ENCODE measurements around the gene PRDX2. TPM values are rescaled to one million over a fixed set of nuclear protein-coding genes. Genes with fewer than 3 reads are reported as not detected.

PRDX2 gene
- total RNA-seq, 1 experiment from 2014 or later = 101 TPM

DNA sequence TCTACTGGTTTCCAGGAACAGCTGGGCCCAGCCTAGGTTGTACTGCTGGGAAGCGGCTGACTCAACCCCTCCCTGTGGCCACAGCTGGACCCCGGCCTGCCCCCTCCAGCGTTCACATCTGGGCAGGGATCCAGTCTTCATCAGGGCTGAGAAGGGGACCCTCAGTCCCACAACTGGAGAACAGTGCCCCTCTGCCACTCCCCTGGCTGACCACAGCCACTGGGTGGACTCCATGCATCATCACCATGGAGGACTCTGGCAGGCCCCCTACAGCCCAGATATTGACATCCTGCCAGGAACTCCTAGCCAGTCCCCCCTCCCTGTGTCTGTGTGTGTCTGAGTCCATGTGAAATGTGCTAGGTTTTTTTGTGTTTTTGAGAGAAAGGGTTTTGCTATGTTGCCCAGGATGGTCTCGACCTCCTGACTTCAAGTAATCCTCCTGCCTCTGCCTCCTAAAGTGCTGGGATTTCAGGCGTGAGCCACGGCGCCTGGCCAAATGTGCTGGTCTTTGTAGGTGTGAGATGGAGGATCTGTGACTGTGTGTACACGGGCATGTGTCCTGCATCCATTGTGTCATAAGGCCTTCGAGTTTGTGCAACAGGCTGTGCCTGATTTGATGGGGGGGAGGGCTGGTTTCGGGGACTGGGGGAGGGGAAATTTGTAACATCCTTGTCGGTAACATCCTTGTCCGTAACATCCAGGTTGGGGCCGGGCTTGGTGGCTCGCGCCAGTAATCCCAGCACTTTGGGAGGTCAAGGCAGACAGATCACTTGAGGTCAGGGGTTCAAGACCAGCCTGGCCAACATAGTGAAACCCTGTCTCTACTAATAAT is 22.2 kb downstream of the PRDX2 start:
- DNase-seq (ENCODE audit: low read depth) = peak; percentile 79

- DNase-seq (ENCODE audit: low read depth) = no peak
Measured at GRCh38 chr19:12778905-12779161, 22.8 kb downstream of the PRDX2 start.

DNA sequence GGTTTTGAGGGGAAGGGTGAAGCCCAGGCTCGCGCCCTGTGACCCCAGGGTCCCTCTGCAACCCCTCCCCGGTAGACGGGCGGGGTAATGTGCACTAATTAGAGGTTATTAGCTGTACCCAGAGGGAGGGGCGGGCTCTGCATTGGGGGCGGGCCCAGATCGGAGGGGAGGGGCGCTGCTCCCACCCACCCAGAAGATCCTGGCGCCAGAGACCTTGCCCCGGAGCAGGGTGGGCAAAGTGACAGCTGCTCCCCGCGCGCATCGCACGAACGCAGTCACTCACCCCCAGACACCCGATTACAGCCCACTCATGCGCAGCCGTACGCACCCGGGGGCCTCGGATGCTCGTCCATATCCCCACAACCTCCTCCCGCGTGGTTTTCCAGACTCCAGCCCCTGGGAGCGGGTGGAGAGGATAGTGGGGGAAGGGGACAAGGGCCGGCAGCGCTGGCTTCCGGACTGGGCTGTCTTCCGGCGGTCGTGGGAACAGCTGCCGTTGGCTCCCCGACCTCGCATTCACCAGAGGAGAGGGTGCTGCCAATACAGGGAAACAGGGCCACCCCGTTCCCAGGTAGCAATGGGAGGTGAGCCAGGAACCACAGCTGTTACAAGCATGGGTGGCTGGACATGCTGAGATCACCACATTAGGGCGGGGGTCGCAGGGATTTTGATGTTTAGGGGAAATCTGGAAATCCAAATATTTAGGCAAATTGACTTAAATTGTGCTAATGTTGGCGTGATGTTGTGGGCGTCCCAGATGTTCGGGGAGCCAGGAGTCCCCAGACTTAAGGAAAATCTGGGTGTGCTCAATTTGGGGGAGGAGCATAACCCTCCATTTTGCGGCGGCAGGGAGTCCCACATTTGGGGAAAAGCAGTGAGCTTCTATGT is 23.3 kb downstream of the PRDX2 start:
- DNase-seq (ENCODE audit: low read depth) = peak; percentile 84

DNA sequence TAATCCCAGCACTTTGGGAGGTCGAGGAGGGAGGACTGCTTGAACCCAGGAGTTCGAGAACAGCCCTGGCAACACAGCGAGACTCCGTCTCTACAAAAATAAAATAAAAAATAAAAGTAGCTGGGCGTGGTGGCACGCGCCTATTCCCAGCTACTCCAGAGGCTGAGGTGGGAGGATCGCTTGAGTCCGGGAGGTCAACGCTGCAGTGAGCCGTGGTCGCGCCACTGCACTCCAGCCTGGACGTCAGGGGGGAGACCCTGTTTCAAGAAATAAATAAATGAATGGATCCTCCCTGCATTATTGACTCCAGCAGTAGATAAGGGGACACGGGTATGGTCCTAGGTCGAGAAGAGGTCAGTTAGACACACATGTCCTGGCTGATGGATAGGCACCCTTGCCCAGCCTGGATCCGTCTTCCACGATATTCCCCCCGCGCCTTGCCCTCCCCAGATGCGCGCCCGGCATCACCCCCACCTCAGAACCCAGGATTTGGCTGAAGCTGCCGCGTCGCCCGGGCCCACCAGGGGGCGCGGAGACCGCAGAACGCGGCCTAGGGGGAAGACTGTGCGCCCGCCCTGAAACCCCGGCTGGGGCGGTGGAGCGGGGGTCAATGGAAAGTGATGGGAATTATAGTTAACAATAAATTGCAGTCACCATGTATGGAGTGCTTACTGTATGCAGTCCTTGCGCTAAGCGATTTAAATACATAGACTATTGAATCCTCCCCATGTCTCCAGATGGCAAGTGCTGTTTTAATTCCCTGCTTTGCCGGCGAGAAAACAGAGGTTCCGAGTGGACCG is 24.2 kb downstream of the PRDX2 start:
- DNase-seq (ENCODE audit: low read depth) = peak; percentile 73

GRCh38 chr19:12774588-12775555 is 26.7 kb downstream of the PRDX2 start, which contains the start of gene HOOK2:
Gene HOOK2, minus strand, starts transcription at chr19:12775552. Its CDS starts 103 bp downstream, at chr19:12775449.
- DNase-seq (ENCODE audit: low read depth) = no peak

DNA sequence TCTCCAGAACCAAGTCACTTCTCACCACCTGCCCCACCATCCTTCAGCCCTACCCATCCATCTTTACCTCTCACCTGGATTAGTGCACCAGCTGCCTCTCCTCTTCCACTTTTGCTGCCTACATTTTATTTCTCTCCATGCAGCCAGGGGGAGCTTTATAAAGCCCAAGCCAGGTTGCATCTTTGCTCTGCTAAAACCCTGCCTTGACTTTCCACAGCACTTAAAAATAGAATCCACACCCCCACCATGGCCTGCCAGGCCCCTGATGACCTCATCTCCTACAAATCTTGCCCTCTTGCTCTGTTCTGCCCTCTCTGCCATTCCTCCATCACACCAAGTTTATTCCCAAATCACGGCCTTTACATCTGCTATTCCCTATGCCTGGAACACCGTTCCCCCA is 28.0 kb downstream of the PRDX2 start:
- peak; percentile 75 for DNase-seq (ENCODE audit: low read depth)

DNA sequence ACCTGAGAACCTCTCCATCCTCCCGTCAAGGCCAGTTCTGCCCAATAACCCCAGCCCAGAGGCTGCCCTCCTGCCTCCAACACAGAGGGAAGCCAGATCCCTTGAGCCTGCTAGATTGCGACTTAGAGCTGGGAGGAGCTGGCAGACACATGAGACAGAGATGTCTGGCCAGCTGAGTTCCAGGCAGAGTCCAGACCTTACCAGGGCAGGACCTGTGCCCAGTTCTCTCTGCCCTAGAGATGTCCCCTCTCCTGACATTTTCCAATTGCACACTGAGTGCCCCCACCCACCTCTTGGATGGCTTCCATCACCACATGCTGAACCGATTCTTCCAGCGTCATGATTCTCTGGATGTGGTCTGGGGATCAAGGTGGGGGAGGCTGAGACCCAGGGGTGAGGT is 29.3 kb downstream of the PRDX2 start:
- DNase-seq (ENCODE audit: low read depth) = no peak

DNA sequence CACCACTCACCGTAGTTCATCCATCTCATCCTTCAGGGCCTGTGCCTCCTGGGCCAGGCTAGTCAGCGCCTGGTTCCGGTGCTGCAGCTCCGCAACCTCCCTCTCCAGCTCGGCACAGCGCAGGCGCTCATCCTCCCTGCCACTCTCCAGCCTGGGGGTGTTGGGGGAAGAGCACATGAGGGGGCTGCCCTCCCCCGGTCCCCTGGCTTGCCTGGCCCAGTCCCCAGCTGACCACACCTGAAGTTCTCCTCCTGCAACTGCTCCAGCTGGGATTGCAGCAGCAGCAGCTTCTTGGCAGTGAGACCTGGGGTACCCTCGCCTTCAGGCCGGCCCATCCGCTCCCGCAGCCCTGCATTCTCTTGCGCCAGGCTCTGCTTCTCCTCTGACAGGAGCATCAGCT is 30.7 kb downstream of the PRDX2 start:
- no peak for DNase-seq (ENCODE audit: low read depth)

- DNase-seq (ENCODE audit: low read depth) = no peak
Measured at GRCh38 chr19:12769689-12770088, 31.9 kb downstream of the PRDX2 start.

- DNase-seq (ENCODE audit: low read depth) = no peak
Measured at GRCh38 chr19:12767666-12768065, 33.9 kb downstream of the PRDX2 start.

DNA sequence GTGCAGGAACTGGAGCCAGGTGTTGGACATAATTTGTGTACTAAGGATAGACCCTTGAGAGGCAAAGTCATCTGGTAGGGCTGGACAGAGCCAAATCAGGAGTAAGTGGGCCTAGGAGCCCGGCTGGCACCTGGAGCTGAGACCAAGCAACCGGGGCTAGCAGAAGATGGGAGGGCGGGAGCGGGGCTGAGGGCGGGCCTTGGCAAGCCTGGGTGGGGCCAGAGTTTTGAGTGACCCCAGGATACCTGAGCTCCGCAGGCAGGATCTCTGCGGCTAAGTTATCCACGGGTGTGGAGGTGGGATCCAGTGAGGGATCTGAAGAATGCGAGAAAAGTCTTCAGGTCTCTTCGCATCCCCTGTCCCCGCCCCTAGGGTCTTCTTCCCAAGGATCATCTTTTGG is 34.5 kb downstream of the PRDX2 start:
- no peak for DNase-seq (ENCODE audit: low read depth)

DNA sequence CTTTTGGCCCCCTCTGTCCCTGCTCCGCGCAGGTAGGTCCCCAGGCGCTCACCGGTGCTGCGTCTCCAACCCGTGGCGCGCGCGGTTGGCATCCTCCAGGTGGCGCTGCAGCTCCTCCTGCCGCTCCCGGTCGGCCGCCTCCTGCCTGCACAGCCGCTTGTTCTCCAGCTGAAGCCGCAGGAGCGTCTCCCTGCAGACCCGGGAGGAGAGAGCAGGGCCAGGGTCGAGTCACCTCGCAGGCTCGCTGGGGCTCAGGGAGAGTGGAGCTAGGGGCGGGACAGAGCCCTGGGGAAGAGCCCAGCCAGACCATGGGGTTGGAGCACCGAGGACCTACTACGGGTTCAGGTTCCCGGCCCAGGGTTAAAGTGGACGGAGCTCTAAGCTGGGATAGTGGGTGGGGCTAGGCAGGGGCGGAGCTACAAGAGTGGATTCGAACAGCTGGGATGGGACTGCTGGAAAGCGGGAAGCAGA is 35.5 kb downstream of the PRDX2 start:
- peak; percentile 78 for DNase-seq (ENCODE audit: low read depth)

GRCh38 chr19:12764698-12765097 is 36.9 kb downstream of the PRDX2 start:
- DNase-seq (ENCODE audit: low read depth) = no peak

DNA sequence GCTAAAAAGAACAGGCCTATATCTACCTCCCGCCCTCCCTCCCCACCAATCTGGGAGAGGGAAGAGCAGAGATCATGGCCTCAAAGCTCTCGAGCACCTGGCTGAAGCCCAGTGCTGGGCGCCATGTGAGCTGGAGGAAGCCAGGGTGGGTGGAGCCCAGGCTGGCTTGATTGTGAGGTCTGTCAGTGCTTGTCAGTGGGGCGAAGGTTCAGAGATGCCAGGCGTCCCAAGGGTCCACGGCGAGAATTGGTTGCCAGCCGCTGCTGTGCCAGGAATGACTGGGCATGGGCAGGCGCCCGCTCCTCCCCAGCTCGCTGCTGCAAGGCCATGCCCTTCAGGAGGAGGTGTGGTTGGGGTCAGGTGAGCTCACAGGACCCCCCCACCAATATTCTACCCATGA is 38.5 kb downstream of the PRDX2 start:
- DNase-seq (ENCODE audit: low read depth) = no peak

DNA sequence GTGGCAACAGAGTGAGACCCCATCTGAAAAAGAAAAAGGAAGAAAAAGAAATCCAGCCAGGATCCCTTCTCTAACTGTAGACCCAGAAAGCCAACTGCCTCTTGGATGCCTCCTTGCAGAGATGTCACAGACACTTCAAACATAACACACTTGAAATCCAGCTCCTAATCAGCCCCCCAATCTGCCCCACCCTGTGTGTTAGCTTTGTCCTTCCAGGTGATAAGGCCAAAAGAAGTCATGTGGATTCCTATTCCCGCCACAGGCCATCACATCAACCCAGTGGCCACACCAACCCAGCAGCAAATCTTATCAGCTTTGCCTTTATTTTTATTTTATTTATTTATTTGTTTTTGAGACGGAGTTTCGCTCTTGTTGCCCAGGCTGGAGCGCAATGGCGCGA is 41.9 kb downstream of the PRDX2 start:
- DNase-seq (ENCODE audit: low read depth) = no peak

DNA sequence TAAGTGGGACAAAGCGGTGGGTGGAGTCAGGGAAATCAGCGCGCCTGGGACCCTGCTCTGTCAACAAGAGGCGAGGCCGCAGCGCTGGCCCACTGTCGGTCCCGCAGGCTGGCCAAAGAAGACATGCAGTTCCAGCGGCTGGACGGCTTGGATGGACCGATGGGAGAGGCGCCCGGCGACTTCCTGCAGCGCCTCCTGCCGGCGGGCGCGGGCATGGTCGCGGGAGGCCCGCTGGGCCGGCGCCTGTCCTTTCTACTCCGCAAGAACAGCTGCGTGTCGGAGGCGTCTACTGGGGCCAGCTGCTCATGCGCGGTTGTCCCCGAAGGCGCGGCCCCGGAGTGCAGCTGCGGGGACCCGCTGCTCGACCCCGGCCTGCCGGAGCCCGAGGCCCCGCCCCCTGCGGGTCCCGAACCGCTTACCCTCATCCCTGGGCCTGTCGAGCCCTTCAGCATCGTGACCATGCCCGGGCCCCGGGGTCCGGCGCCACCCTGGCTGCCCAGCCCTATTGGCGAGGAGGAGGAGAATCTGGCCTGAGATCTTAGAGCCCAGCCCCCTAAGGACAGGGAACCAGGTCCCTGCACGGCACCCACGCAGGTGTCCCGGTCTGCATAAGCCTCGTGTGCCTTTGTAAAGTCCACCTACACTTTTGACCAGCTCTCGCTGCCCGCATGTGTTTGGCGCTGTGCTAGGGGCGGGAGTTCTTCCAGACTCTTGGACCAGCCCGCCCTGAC is 43.9 kb downstream of the PRDX2 start:
- DNase-seq (ENCODE audit: low read depth) = peak; percentile 83

- DNase-seq (ENCODE audit: low read depth) = no peak
Measured at GRCh38 chr19:12756150-12756883, 45.3 kb downstream of the PRDX2 start.

- DNase-seq (ENCODE audit: low read depth) = no peak
Measured at GRCh38 chr19:12754465-12755196, 47.0 kb downstream of the PRDX2 start.

All from LHCN-M2 (cell line).